ENCODE measurements around the gene TAF1C. TPM values are rescaled to one million over a fixed set of nuclear protein-coding genes. Genes with fewer than 3 reads are reported as not detected.

Gene TAF1C
- total RNA-seq, 3 donors from 2014 or later = 35.0 to 49.7 (median 42.2) TPM

- no peak for DNase-seq
- intact Hi-C loops (cut with DNase I, micrococcal nuclease) = no loop called here
- Histone ChIP-seq H3K9me3 (no peaks in the 10 kb centered on the region), H3K4me1 (ENCODE audit: low read depth) (no peaks in the 10 kb centered on the region), H3K4me3 (no peak overlapping the region), H3K36me3 (ENCODE audit: low read depth) (no peaks in the 10 kb centered on the region)
- ATAC-seq = no peak
- no peak for TF ChIP-seq CTCF (IDR thresholded peaks at IDR 0.05)
Observed at GRCh38 chr16:84197466-84198128, 10.7 kb upstream of the TAF1C start.

- TF ChIP-seq CTCF (IDR thresholded peaks at IDR 0.05) = no peak
- Histone ChIP-seq H3K9me3 (no peaks in the 10 kb centered on the region), H3K4me1 (ENCODE audit: low read depth) (no peaks in the 10 kb centered on the region), H3K4me3 (no peak overlapping the region), H3K36me3 (ENCODE audit: low read depth) (no peaks in the 10 kb centered on the region)
- no peak for ATAC-seq
- intact Hi-C loops (cut with DNase I, micrococcal nuclease) = no loop called here
- DNase-seq = no peak
Observed at GRCh38 chr16:84196727-84197394, 10.0 kb upstream of the TAF1C start.

GRCh38 chr16:84196101-84196500 lies 9.2 kb upstream of the TAF1C start:
- intact Hi-C loops (cut with DNase I, micrococcal nuclease) = no loop called here
- DNase-seq (no peak), ATAC-seq (no peak)
- H3K9me3 ChIP-seq = no peaks in the 10 kb centered on the region
- no peaks in the 10 kb centered on the region for H3K36me3 ChIP-seq (ENCODE audit: low read depth)
- no peaks in the 10 kb centered on the region for H3K4me1 ChIP-seq (ENCODE audit: low read depth)
- TF ChIP-seq CTCF (IDR thresholded peaks at IDR 0.05) = no peak
- H3K4me3 ChIP-seq = no peak overlapping the region

GRCh38 chr16:84195201-84196093 lies 8.6 kb upstream of the TAF1C start:
- Histone ChIP-seq H3K4me3 (no peak overlapping the region), H3K36me3 (ENCODE audit: low read depth) (no peaks in the 10 kb centered on the region), H3K4me1 (ENCODE audit: low read depth) (no peaks in the 10 kb centered on the region), H3K9me3 (no peaks in the 10 kb centered on the region)
- no peak for TF ChIP-seq CTCF (IDR thresholded peaks at IDR 0.05)
- no peak for ATAC-seq
- DNase-seq = no peak
- intact Hi-C loops (cut with DNase I, micrococcal nuclease) = no loop called here

- intact Hi-C loops (cut with DNase I, micrococcal nuclease) = no loop called here
- Histone ChIP-seq H3K4me3 (no peak overlapping the region), H3K4me1 (ENCODE audit: low read depth) (no peaks in the 10 kb centered on the region), H3K9me3 (no peaks in the 10 kb centered on the region), H3K36me3 (ENCODE audit: low read depth) (no peaks in the 10 kb centered on the region)
- no peak for TF ChIP-seq CTCF (IDR thresholded peaks at IDR 0.05)
- DNase-seq (peak in 1 of 3 donors; percentile 56), ATAC-seq (peak; percentile 38)
Observed at GRCh38 chr16:84194470-84195200, 7.8 kb upstream of the TAF1C start.
